ENCODE results near the gene CACNB2.

- TF ChIP-seq, protein P1, sequence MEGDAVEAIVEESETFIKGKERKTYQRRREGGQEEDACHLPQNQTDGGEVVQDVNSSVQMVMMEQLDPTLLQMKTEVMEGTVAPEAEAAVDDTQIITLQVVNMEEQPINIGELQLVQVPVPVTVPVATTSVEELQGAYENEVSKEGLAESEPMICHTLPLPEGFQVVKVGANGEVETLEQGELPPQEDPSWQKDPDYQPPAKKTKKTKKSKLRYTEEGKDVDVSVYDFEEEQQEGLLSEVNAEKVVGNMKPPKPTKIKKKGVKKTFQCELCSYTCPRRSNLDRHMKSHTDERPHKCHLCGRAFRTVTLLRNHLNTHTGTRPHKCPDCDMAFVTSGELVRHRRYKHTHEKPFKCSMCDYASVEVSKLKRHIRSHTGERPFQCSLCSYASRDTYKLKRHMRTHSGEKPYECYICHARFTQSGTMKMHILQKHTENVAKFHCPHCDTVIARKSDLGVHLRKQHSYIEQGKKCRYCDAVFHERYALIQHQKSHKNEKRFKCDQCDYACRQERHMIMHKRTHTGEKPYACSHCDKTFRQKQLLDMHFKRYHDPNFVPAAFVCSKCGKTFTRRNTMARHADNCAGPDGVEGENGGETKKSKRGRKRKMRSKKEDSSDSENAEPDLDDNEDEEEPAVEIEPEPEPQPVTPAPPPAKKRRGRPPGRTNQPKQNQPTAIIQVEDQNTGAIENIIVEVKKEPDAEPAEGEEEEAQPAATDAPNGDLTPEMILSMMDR (conservative IDR thresholded peaks at IDR 0.05): no peak
- TF ChIP-seq EZH2 (IDR thresholded peaks at IDR 0.05; ENCODE audit: low read depth): no peak
These were observed 277.8 kb downstream of the CACNB2 start for GRCh38 chr10:18417950-18418527.
